Left colon (tissue), 2 donors: ENCODE data around the gene TBC1D19. TPM values are rescaled to one million over a fixed set of nuclear protein-coding genes. Genes with fewer than 3 reads are reported as not detected.

ENCODE experiments used
- ATAC-seq: fragments of 200-7000 bp; cut with Tn5 transposase; one replicate; pipeline ENCODE4 v1.9.1; 2020; ENCODE audit warnings: mild to moderate bottlenecking, moderate library complexity
- DNase-seq, 2 donors: peaks; one replicate each; pipeline ENCODE4 v3.0.0-alpha.2; 2020
- intact Hi-C, 2 donors: fragments of 100-400 bp; cut with DNase I in 1 of 2; cut with micrococcal nuclease in 1 of 2; formaldehyde crosslinking; loops; one replicate each; pipeline versions ENCODE4 v1.11.2 to v1.14.0; 2022; cut with DNase I, micrococcal nuclease
- total RNA-seq, 2 donors: library from RNA; stranded (reverse); fragmentation: NEBNext Ultra II Directional; extraction: Animal tissue kit (Norgen Biotek cat#: 25700); gene quantifications; one replicate each; pipeline ENCODE4 v1.2.1, GENCODE V29; 2021
- donor health status: DM: no; HTN: no; CAD: no.
- donor health status: DM: yes; HTN: yes; CAD: no.

The TBC1D19 gene
- total RNA-seq, 2 donors from 2014 or later = 2.9 to 4.6 TPM

- DNase-seq = no peak
- ATAC-seq = peak; percentile 9
- intact Hi-C loops = no loop called here
Observed at GRCh38 chr4:26788341-26788733, 204.5 kb downstream of the TBC1D19 start.

- intact Hi-C loops = no loop called here
- ATAC-seq (no peak), DNase-seq (no peak)
Observed at GRCh38 chr4:26789208-26789607, 205.3 kb downstream of the TBC1D19 start.

DNA sequence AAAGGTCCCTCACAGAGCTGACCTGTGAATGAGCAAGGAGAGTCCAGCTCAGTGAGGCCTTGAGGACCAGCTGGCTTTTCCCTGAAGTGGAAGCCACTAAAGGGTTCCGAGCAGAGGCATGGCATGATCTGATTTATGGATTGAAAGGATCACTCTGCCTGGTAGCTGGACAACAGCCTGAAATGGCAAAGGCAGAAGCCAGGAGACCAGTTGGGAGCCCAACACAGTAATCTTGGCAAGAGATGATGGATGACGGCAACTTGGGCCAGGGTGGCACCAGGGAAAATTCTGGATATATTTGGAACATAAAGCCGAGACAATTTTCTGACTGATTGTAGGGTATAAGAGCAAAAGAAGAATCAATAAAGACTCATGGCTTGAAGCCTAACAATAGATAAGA lies 207.5 kb downstream of the TBC1D19 start:
- DNase-seq = no peak
- intact Hi-C loops = no loop called here
- ATAC-seq = no peak

GRCh38 chr4:26792639-26793038 lies 208.8 kb downstream of the TBC1D19 start:
- intact Hi-C loops = no loop called here
- ATAC-seq = no peak

DNA sequence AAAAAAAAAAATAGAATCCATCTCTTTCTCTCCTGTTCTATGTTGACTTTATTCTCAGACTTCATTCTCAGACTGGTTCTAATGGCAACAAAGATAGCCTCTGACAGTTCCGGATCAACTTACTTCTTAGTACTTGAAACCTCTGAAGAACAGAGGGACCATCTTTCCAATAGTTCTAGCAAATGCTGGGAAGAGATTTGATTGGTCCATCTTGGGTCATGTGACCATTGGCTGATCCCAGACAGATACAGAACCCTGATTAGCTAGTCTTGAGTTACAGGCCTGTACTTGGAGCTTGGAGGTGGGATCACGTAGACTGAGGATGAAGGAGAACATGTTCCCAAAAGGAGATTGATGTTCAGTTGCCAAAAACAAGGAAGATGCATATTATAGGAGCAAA lies 209.9 kb downstream of the TBC1D19 start:
- ATAC-seq = no peak
- no peak for DNase-seq
- intact Hi-C loops = no loop called here

More at GRCh38 chr4:26792639-26793038, 208.8 kb downstream of the TBC1D19 start:
- no peak for DNase-seq

DNA sequence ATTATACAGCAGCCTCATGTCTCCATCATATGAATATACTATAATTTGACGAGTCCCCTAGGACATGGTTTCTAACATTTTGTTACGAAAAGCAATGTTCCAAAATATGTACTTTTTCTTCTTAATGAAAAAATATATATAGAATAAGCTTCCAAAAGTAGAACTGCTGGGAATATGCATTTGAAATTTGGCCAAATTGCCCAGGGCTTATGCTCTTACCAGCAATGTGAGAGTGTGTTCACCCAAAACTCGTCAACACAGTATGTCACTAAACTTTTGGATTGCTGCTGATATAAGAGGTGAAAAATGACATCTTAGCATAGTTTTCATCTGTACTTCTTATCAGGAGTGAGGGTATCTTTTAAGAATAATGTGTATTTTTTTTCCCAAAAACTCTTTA lies 212.2 kb downstream of the TBC1D19 start:
- intact Hi-C loops = no loop called here
- ATAC-seq = no peak
- DNase-seq = no peak

GRCh38 chr4:26802790-26803189 lies 218.9 kb downstream of the TBC1D19 start:
- ATAC-seq (no peak), DNase-seq (no peak)
- intact Hi-C loops = no loop called here

GRCh38 chr4:26803211-26803861 lies 219.5 kb downstream of the TBC1D19 start:
- no peak for ATAC-seq
- intact Hi-C loops = no loop called here
- no peak for DNase-seq

DNA sequence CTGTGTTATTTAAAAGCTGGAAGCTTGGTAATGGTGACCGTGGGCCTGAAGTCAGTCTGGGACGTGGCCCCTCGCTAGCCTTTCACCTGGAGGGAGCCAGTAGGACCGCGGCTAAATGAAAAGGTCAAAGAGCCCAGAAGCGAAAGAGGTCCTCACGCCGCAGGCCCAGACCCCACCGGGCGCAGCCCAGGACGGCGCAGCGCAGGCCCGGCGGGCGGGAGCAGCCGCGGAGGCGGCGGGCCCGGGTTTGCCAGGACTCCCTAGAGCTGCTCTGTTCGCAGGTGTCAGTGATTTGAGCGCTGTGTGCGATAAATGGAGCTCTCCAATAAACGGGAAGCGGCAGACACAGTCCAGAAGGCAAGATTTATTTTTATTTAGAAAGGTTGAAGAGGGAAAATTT lies 220.6 kb downstream of the TBC1D19 start:
- DNase-seq (no peak), ATAC-seq (no peak)
- intact Hi-C loops = no loop called here

DNA sequence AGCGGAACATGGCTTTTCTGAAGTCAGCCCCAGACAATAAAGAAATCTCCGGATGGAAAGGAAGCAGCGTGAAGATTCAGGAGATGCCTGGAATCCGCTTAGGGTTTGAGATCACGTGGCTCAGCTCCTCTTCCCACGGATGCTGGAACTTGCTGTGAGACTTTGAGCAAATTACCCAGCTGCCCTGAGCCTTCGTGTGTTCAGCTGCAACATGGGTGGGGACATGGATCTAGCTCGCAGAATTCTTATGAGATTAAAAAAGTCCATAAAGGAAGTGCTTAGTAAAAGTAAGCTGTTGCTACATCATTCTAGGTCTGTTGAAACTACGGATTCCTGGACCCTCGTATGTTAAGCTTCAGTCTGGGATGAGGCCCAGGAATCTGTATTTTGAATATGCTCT lies 221.0 kb downstream of the TBC1D19 start:
- ATAC-seq (no peak), DNase-seq (no peak)
- intact Hi-C loops = no loop called here

Other genes starting within 250 kb of the TBC1D19 start
- gene CCKAR, start 93.6 kb upstream of the TBC1D19 start, total RNA-seq = not detected